ENCODE measurements around the gene EHBP1L1. TPM values are rescaled to one million over a fixed set of nuclear protein-coding genes. Genes with fewer than 3 reads are reported as not detected.

EHBP1L1 gene
- total and polyA plus RNA-seq, 2 donors (not counting 1 experiment from before 2014, with no cell fraction given): 12.8 to 53.5 TPM

DNA sequence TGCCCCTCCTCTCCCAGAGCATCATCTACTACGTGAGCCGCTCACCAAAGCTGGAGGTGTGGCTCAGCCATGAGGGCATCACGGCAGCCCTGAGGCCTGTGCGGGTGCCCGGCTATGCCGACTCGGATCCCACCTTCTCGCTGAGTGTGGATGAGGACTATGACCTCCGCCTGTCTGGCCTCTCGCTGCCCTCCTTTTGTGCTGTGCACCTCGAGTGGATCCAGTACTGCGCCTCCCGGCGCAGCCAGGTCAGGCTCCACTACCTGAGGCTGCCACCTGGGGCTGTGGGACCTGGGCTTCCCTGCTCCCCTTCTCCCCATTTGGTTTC is 58.2 kb downstream of the EHBP1L1 start:
- Histone ChIP-seq H3K27ac (ENCODE audit: insufficient read depth, low read length) (no peak overlapping the region), H3K27me3 (ENCODE audit: control insufficient read depth, insufficient read depth, low read length) (no peaks in the 10 kb centered on the region), H4K20me1 (ENCODE audit: control insufficient read depth, extremely low read depth, insufficient read depth, low read length) (no peaks in the 10 kb centered on the region), H3K79me2 (ENCODE audit: control insufficient read depth, insufficient read depth, low read length) (no peaks in the 10 kb centered on the region), H3K36me3 (ENCODE audit: control insufficient read depth, insufficient read depth, low read length) (peaks cover 42% of the 10 kb centered on the region), H2AFZ (ENCODE audit: low read length) (no peak overlapping the region), H3K4me1 (ENCODE audit: control insufficient read depth, extremely low read depth, insufficient read depth, low read length) (peaks cover 12% of the 10 kb centered on the region), H3K9me3 (ENCODE audit: control insufficient read depth, insufficient read depth, low read depth, low read length) (no peaks in the 10 kb centered on the region), H3K4me2 (ENCODE audit: extremely low read depth, insufficient read depth, low read length) (no peak overlapping the region), H3K9ac (ENCODE audit: insufficient read depth, low read length) (no peak overlapping the region), H3K4me3 (replicated peaks in 1 of 4; ENCODE audit: control extremely low read depth in 1 of 4, insufficient read depth in 1 of 4, low read depth in 3 of 4, low read length in 4 of 4) (no peak overlapping the region)
- DNase-seq (ENCODE audit: low read depth in 2 of 2): no peak
- TF ChIP-seq EZH2 (IDR thresholded peaks at IDR 0.05; ENCODE audit: low read length, missing control alignments): no peak
- TF ChIP-seq, protein P1, sequence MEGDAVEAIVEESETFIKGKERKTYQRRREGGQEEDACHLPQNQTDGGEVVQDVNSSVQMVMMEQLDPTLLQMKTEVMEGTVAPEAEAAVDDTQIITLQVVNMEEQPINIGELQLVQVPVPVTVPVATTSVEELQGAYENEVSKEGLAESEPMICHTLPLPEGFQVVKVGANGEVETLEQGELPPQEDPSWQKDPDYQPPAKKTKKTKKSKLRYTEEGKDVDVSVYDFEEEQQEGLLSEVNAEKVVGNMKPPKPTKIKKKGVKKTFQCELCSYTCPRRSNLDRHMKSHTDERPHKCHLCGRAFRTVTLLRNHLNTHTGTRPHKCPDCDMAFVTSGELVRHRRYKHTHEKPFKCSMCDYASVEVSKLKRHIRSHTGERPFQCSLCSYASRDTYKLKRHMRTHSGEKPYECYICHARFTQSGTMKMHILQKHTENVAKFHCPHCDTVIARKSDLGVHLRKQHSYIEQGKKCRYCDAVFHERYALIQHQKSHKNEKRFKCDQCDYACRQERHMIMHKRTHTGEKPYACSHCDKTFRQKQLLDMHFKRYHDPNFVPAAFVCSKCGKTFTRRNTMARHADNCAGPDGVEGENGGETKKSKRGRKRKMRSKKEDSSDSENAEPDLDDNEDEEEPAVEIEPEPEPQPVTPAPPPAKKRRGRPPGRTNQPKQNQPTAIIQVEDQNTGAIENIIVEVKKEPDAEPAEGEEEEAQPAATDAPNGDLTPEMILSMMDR (conservative IDR thresholded peaks at IDR 0.05 in 1 of 2, IDR thresholded peaks at IDR 0.05 in 1 of 2; ENCODE audit: low read depth in 1 of 2, low read length in 2 of 2): no peak

DNA sequence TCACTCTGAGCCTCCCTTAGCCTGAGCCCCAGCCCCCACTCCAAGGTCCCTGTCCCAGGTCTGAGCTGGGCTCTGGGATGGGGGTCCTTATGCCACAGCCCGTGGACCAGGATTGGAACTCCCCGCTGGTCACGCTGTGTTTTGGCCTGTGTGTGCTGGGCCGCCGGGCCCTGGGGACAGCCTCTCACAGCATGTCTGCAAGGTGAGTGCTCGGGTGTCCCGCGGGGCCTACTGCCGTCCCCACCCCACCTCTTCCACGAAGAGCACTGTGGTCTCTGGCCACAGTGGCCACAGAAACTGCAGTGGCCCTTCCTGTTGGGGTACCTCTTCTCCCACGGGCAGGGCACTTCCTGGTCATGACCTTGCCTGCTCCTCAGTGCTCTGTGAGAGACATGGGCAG is 58.6 kb downstream of the EHBP1L1 start:
- Histone ChIP-seq H3K79me2 (ENCODE audit: control insufficient read depth, insufficient read depth, low read length) (no peaks in the 10 kb centered on the region), H3K4me1 (ENCODE audit: control insufficient read depth, extremely low read depth, insufficient read depth, low read length) (peaks cover 12% of the 10 kb centered on the region), H3K27me3 (ENCODE audit: control insufficient read depth, insufficient read depth, low read length) (no peaks in the 10 kb centered on the region), H3K27ac (ENCODE audit: insufficient read depth, low read length) (no peak overlapping the region), H3K36me3 (ENCODE audit: control insufficient read depth, insufficient read depth, low read length) (peaks cover 39% of the 10 kb centered on the region), H3K4me2 (ENCODE audit: extremely low read depth, insufficient read depth, low read length) (no peak overlapping the region), H3K4me3 (replicated peaks in 1 of 4; ENCODE audit: control extremely low read depth in 1 of 4, insufficient read depth in 1 of 4, low read depth in 3 of 4, low read length in 4 of 4) (no peak overlapping the region), H2AFZ (ENCODE audit: low read length) (no peak overlapping the region), H4K20me1 (ENCODE audit: control insufficient read depth, extremely low read depth, insufficient read depth, low read length) (no peaks in the 10 kb centered on the region), H3K9me3 (ENCODE audit: control insufficient read depth, insufficient read depth, low read depth, low read length) (no peaks in the 10 kb centered on the region), H3K9ac (ENCODE audit: insufficient read depth, low read length) (no peak overlapping the region)
- TF ChIP-seq, protein P1 (conservative IDR thresholded peaks at IDR 0.05 in 1 of 2, IDR thresholded peaks at IDR 0.05 in 1 of 2; ENCODE audit: low read depth in 1 of 2, low read length in 2 of 2): no peak
- TF ChIP-seq EZH2 (IDR thresholded peaks at IDR 0.05; ENCODE audit: low read length, missing control alignments): no peak
- no peak for DNase-seq (ENCODE audit: low read depth in 2 of 2)

DNA sequence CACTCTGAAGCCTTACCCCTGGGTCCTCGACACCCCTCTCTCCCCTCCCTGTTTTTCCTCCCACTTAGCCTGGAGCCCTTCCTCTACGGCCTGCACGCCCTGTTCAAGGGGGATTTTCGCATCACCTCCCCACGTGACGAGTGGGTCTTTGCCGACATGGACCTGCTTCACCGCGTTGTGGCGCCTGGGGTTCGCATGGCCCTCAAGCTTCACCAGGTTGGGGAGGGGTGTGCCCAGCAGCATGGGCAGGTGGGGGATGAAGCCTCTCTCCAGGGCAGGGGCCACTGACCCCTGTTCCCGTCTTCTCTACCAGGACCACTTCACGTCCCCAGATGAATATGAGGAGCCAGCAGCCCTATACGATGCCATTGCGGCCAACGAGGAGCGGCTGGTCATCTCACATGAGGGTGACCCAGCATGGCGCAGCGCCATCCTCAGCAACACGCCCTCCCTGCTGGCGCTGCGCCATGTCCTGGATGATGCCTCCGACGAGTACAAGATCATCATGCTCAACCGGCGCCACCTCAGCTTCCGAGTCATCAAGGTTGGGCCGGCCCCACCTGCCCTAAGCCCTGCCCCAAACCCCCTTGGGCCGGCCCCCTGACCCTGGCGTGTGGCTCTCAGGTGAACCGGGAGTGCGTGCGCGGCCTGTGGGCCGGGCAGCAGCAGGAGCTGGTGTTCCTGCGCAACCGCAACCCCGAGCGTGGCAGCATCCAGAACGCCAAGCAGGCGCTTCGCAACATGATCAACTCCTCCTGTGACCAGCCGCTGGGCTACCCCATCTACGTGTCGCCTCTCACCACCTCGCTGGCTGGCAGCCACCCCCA is 59.3 kb downstream of the EHBP1L1 start:
- H3K79me2 ChIP-seq (ENCODE audit: control insufficient read depth, insufficient read depth, low read length): peaks cover 4% of the 10 kb centered on the region
- no peak overlapping the region for H2AFZ ChIP-seq (ENCODE audit: low read length)
- no peak overlapping the region for H3K4me2 ChIP-seq (ENCODE audit: extremely low read depth, insufficient read depth, low read length)
- H4K20me1 ChIP-seq (ENCODE audit: control insufficient read depth, extremely low read depth, insufficient read depth, low read length): no peaks in the 10 kb centered on the region
- DNase-seq (ENCODE audit: low read depth in 2 of 2): no peak
- no peaks in the 10 kb centered on the region for H3K9me3 ChIP-seq (ENCODE audit: control insufficient read depth, insufficient read depth, low read depth, low read length)
- H3K27me3 ChIP-seq (ENCODE audit: control insufficient read depth, insufficient read depth, low read length): no peaks in the 10 kb centered on the region
- H3K36me3 ChIP-seq (ENCODE audit: control insufficient read depth, insufficient read depth, low read length): peaks cover 38% of the 10 kb centered on the region
- H3K27ac ChIP-seq (ENCODE audit: insufficient read depth, low read length): no peak overlapping the region
- H3K4me3 ChIP-seq (replicated peaks in 1 of 4; ENCODE audit: control extremely low read depth in 1 of 4, insufficient read depth in 1 of 4, low read depth in 3 of 4, low read length in 4 of 4): no peak overlapping the region
- H3K4me1 ChIP-seq (ENCODE audit: control insufficient read depth, extremely low read depth, insufficient read depth, low read length): peaks cover 15% of the 10 kb centered on the region
- no peak overlapping the region for H3K9ac ChIP-seq (ENCODE audit: insufficient read depth, low read length)
- TF ChIP-seq EZH2 (IDR thresholded peaks at IDR 0.05; ENCODE audit: low read length, missing control alignments): no peak
- TF ChIP-seq, protein P1 (conservative IDR thresholded peaks at IDR 0.05 in 1 of 2, IDR thresholded peaks at IDR 0.05 in 1 of 2; ENCODE audit: low read depth in 1 of 2, low read length in 2 of 2): no peak

Data from fibroblast of lung (primary cell).